ENCODE measurements around the gene GADD45GIP1.
A peak's percentile ranks its signal among the peaks of the same experiment; 100 is the strongest.

Gene GADD45GIP1

DNA sequence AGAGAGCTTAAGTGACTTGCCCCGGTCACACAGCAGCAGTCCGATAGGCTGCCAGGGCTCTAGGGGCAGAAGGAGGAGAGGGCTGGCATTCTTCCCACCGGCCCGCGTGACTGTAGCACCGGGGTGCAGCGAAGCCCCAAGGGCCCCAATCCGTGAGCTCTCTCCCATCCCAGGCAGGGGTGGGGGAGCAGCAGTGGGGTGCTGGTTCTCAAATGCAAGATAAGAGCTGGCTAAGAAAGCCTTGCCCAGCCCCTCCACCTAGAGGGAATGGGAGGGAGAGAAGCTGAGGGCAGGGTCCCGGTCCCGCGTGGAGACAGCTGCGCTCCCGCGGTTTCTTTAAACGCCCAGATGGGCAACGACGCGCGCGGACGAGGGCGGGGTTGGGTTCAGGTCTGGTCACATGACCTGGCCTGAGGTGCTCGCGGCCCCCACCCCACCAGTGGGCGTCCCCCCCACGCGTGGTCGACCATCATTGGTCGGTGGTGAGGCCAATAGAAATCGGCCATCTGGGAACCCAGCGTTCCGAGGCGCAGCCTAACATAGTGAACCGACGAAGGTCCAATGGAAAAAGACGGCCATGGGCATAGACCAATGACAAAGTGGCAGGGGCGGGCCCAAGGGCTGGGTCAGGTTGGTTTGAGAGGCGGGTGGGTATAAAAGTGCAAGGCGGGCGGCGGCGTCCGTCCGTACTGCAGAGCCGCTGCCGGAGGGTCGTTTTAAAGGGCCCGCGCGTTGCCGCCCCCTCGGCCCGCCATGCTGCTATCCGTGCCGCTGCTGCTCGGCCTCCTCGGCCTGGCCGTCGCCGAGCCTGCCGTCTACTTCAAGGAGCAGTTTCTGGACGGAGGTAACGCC, 18.9 kb downstream of the GADD45GIP1 start, which contains the start of gene CALR:
Gene CALR, plus strand, starts transcription at position 683 of the 852 bp plus-strand sequence. Its CDS starts 71 bp downstream, at position 754.
- peak; percentile 100 for DNase-seq (ENCODE audit: low read depth)
- TF ChIP-seq, protein P1, sequence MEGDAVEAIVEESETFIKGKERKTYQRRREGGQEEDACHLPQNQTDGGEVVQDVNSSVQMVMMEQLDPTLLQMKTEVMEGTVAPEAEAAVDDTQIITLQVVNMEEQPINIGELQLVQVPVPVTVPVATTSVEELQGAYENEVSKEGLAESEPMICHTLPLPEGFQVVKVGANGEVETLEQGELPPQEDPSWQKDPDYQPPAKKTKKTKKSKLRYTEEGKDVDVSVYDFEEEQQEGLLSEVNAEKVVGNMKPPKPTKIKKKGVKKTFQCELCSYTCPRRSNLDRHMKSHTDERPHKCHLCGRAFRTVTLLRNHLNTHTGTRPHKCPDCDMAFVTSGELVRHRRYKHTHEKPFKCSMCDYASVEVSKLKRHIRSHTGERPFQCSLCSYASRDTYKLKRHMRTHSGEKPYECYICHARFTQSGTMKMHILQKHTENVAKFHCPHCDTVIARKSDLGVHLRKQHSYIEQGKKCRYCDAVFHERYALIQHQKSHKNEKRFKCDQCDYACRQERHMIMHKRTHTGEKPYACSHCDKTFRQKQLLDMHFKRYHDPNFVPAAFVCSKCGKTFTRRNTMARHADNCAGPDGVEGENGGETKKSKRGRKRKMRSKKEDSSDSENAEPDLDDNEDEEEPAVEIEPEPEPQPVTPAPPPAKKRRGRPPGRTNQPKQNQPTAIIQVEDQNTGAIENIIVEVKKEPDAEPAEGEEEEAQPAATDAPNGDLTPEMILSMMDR (conservative IDR thresholded peaks at IDR 0.05; ENCODE audit: low read depth, low read length): no peak
- peak within 1 kb of the TSS; percentile 99 for H3K4me3 ChIP-seq (ENCODE audit: low read depth, low read length)

DNA sequence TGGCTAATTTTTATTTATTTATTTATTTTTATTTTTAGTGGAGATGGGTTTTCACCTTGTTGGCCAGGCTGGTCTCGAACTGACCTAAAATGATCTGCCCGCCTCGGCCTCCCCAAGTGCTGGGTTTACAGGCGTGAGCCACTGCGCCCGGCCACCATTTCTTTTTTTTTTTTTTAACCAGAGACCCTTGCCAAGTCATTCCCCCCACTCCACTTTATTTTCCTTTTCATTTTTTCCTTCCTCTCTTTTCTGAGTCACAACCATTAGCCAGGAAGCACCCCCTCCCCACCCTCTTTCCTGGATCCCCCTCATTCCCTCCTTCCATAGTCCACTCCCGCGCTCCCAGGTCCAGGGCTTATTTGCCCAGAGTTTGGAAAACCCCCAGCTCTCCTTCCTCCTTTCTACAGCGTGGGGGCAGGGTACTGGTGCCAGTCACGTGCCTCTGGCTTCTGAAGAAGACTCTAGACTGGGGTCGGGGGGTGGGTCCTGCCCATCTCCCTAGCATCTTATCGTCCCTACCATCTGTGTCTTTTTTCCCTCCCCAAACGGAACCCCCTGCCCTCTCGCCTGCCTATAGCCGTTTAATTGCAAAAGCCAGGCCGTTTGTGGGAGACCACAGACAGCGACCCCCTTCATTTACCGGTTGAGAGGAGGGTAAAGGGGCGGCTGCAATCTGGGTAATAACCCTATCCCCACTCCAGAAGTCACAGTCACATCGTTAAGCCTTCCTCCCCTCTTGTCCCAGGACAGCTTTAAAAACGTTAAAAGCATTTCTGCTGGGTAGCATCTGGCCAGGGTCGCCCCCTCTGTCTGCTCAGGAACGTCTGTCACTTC, 19.7 kb downstream of the GADD45GIP1 start:
- no peak for DNase-seq (ENCODE audit: low read depth)
- TF ChIP-seq, protein P1 (conservative IDR thresholded peaks at IDR 0.05; ENCODE audit: low read depth, low read length): no peak
- H3K4me3 ChIP-seq (ENCODE audit: low read depth, low read length): peak overlapping the region; percentile 57

DNA sequence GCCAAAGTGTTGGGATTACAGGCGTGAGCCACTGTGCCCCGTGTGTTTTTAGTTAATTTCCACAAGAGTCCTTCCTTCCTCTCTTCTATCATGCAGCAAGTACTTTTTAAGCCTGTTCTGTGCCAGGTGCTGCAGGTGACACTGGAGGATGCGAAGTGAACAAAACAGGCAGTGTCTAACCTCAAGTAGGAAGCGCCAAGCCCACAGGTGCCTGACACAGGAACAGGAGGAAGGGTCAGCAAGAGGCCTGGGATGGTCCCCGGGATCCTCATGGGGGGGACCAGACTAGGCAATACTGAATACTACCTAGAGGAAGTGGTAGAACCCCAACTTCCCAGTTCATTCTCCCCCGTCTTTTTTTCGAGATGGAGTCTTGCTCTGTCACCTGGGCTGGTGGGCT, 20.4 kb downstream of the GADD45GIP1 start:
- DNase-seq (ENCODE audit: low read depth): no peak
- TF ChIP-seq, protein P1 (conservative IDR thresholded peaks at IDR 0.05; ENCODE audit: low read depth, low read length): no peak
- H3K4me3 ChIP-seq (ENCODE audit: low read depth, low read length): no peak overlapping the region

DNA sequence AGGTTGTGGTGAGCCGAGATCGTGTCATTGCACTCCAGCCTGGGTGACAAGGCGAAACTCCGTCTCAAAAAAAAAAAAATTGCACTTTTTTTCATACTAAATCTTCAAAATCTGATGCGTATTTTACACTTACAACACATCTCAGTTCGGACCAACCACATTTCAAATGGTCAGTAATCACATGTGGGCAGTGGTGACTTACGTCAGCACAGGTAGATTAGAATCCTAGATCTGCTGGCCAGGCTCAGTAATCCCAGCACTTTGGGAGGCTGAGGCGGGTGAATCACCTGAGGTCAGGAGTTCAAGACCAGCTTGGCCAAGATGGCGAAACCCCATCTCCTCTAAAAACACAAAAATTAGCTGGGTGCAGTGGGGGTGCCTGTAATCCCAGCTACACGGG, 22.0 kb downstream of the GADD45GIP1 start:
- H3K4me3 ChIP-seq (ENCODE audit: low read depth, low read length): no peak overlapping the region
- TF ChIP-seq, protein P1 (conservative IDR thresholded peaks at IDR 0.05; ENCODE audit: low read depth, low read length): no peak
- no peak for DNase-seq (ENCODE audit: low read depth)

DNA sequence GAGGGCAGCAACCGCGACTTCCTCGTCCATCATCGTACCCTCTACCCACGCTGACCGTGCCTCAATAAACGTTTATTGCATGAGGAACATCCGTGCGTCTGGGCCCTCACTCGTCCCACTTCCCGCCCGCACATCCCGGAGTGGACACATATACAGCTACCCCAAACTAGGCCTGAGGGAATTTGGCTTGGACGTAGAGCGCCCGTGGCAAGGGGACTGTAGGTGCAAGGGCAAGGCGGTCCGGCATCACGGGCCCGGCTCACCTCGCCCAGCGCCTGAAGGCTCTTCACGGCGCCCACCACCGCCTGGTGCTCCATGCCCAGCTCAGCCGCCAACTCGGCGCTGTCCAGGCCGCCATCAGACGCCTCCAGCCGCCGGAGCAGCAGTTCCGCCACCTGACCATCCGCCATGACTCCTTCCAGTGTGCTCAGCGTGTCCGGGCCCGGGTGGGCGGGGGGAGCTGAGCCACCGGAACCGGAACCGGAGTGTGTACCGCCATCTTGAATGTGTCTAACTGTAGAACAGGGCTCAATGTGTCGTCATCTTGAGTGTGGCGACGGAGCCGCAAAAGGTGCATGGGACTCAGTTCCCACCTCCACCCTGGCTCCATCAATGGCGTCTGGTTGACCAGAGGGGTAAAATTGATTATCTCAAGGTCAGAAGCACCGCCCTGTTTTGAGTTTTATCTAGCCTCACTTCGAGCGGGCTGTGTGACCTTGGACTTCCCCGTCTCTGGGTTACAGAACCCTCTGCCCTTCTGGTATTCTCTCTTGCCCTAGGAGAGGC, 23.5 kb downstream of the GADD45GIP1 start, which contains the start of gene FARSA:
Gene FARSA, minus strand, starts transcription at position 425 of the 786 bp plus-strand sequence. Its CDS starts 15 bp downstream, at position 410.
- H3K4me3 ChIP-seq (ENCODE audit: low read depth, low read length): peak within 1 kb of the TSS; percentile 100
- TF ChIP-seq, protein P1 (conservative IDR thresholded peaks at IDR 0.05; ENCODE audit: low read depth, low read length): no peak
- DNase-seq (ENCODE audit: low read depth): peak; percentile 94

All from choroid plexus epithelial cell (primary cell).